ENCODE measurements around the gene NEDD9. TPM values are rescaled to one million over a fixed set of nuclear protein-coding genes. Genes with fewer than 3 reads are reported as not detected.

NEDD9 gene
- total and polyA plus RNA-seq, 2 of the 13 experiments (the other 11 are each of a cell fraction or from before 2014, with no cell fraction given): 27.1 to 389 TPM

- Histone ChIP-seq H3K4me1 (ENCODE audit: insufficient read depth, low read length) (no peaks in the 10 kb centered on the region), H3K36me3 (replicated peaks in 1 of 2; ENCODE audit: control insufficient read depth in 1 of 2, insufficient read depth in 2 of 2, low read length in 2 of 2) (no peaks in the 10 kb centered on the region), H3K9me3 (ENCODE audit: low read length) (no peaks in the 10 kb centered on the region), H3K27ac (ENCODE audit: extremely low read length, insufficient read depth, low read length) (no peak overlapping the region), H3K9ac (ENCODE audit: insufficient read depth, low read depth, low read length) (no peak overlapping the region), H4K20me1 (ENCODE audit: insufficient read depth, low read length) (no peaks in the 10 kb centered on the region), H3K79me2 (ENCODE audit: insufficient read depth, low read length) (no peaks in the 10 kb centered on the region), H3K27me3 (ENCODE audit: control insufficient read depth in 1 of 2, insufficient read depth in 2 of 2, low read length in 2 of 2) (no peaks in the 10 kb centered on the region), H3K4me2 (ENCODE audit: low read depth, low read length) (no peak overlapping the region), H3K4me3 (replicated peaks in 1 of 3; ENCODE audit: insufficient read depth in 1 of 3, low read depth in 2 of 3, low read length in 3 of 3) (no peak overlapping the region), H2AFZ (ENCODE audit: low read length) (no peak overlapping the region)
- TF ChIP-seq ZFYVE20 (CRISPR knock-in tag; IDR thresholded peaks at IDR 0.05; ENCODE audit: borderline replicate concordance, low read depth) (no peak), ZNF232 (CRISPR knock-in tag; IDR thresholded peaks at IDR 0.05; ENCODE audit: borderline replicate concordance) (no peak), PITX1 (CRISPR knock-in tag; IDR thresholded peaks at IDR 0.05) (no peak), ZNF512 (CRISPR knock-in tag; IDR thresholded peaks at IDR 0.05) (no peak), BCLAF1 (IDR thresholded peaks at IDR 0.05) (no peak), TEAD3 (CRISPR knock-in tag; optimal IDR thresholded peaks at IDR 0.05; ENCODE audit: borderline replicate concordance) (no peak), RAD51 (IDR thresholded peaks at IDR 0.05; ENCODE audit: borderline replicate concordance) (no peak), PLRG1 (conservative IDR thresholded peaks at IDR 0.05) (no peak), ZNF280B (CRISPR knock-in tag; IDR thresholded peaks at IDR 0.05; ENCODE audit: borderline replicate concordance) (no peak), MYNN (CRISPR knock-in tag; IDR thresholded peaks at IDR 0.05; ENCODE audit: low read depth) (no peak), SMYD3 (CRISPR knock-in tag; IDR thresholded peaks at IDR 0.05) (no peak), ZNF703 (CRISPR knock-in tag; IDR thresholded peaks at IDR 0.05; ENCODE audit: borderline replicate concordance) (no peak), ZIK1 (CRISPR knock-in tag; IDR thresholded peaks at IDR 0.05; ENCODE audit: borderline replicate concordance, low read depth) (no peak), GATAD1 (CRISPR knock-in tag; IDR thresholded peaks at IDR 0.05) (no peak), KAT7 (CRISPR knock-in tag; IDR thresholded peaks at IDR 0.05; ENCODE audit: borderline replicate concordance) (no peak), SP1 (IDR thresholded peaks at IDR 0.05) (no peak), SP1 (CRISPR knock-in tag; IDR thresholded peaks at IDR 0.05) (no peak), CSRNP1 (CRISPR knock-in tag; IDR thresholded peaks at IDR 0.05) (no peak), HOXA3 (CRISPR knock-in tag; IDR thresholded peaks at IDR 0.05) (no peak)
- ATAC-seq (no peak), FAIRE-seq (no peak), DNase-seq (ENCODE audit: low spot score) (no peak)
- 96% methylated on average over 1 of the region's 1 CpG for WGBS (ENCODE audit: low lambda C conversion rate)
- intact Hi-C loops (cut with micrococcal nuclease; ENCODE audit: unreplicated experiment) (no loop called here), in situ Hi-C loops (cut with HindIII; ENCODE audit: extremely low pct_ligation_motif_present, low pct_unique_long_range_greater_than_20kb) (no loop called here)
- ChIA-PET POLR2A (no interaction called here), CTCF (ENCODE audit: low intra/inter-chr PET ratio, low total read pairs) (no interaction called here)
- BruUV-seq (replicated peaks): no TSS peak
These were observed 81.0 kb downstream of the NEDD9 start for GRCh38 chr6:11151488-11151887.

All from HepG2 (cell line).